Epithelial cell of prostate (primary cell): ENCODE results near the gene SMIM5.
A peak's percentile ranks its signal among the peaks of the same experiment; 100 is the strongest.

Experiments
- DNase-seq: peaks from one replicate; pipeline ENCODE4 v3.0.0-alpha.2; 2011; ENCODE audit warnings: low read depth, low spot score
- H3K27ac ChIP-seq: fragments of 450-650 bp; 2 replicates; pipeline ENCODE4 v1.5.1; 2017; ENCODE audit warnings: mild to moderate bottlenecking

Gene SMIM5

GRCh38 chr17:75601057-75601987 lies 31.9 kb upstream of the SMIM5 start:
- no peak overlapping the region for H3K27ac ChIP-seq
- DNase-seq = no peak

DNA sequence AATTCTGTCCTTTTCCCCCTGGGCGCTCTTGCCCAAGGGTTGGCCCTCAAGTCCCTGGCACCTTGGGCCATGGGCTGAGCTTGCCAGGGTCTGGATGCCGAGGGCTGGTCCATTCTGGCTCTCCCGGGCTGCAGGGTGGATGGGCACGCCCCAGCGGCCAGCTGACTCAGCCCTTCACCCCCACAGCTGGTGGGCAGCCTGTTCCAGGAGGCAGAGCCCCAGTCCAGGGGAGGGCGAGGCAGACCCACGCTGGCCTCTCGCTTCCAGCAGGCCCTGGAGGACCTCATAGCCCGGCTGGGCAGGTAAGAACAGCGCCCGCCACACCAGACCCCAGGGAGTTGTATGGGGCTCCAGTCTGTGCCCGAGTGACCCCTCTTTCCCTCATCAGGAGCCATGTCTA lies 30.6 kb upstream of the SMIM5 start:
- DNase-seq = no peak

DNA sequence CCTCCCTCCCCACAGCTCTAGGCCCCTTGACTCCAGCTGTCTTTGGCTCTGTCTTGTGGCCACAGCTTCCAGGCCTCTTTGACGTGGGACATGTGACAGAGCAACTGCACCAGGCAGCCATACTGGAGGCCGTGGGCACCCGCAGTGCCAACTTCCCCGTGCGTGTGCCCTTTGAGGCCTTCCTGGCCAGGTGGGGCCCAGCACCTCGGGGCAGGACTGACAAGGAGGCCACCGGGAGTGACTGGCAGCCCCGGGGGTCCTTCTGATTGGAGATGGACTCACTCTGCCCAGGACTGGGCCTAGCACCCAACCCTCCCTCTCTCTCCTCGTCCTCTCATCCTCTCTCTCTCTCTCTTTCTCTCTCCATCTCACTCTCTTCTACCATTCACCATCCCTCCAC lies 30.1 kb upstream of the SMIM5 start:
- DNase-seq = no peak
- H3K27ac ChIP-seq = no peak overlapping the region

More for the DNA sequence above, 30.6 kb upstream of the SMIM5 start:
- no peak overlapping the region for H3K27ac ChIP-seq

DNA sequence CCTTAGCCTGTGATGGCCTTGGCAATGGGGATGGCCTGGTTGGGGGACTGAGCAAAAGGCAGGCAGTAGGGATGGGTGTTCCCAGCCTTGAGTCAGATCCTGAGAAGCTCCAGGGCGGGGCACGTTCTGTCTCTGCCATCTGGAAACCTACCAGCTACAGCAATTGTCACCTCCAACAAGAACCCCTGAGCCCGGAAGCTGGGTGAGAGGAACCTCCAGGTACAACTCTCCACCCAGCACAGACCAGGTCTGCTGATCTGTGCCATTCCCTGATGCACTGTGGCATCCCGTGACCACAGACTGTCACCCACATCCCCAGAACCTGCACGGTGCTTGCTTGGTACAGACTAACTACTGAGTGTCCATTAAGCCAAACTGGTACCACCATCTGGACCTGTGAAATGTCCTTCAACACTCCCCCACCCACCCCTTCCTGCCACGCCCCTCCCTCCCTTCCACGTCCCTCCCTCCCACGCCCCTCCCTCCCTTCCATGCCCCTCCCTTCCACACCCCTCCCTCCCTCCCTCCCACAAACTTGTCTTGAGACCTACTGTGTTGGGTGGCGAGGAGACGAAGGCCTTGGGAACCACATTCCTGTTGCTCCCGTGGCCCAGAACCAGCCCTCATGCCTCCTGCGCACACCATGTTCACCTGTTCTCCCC lies 29.1 kb upstream of the SMIM5 start:
- H3K27ac ChIP-seq = peak overlapping the region; percentile 20
- DNase-seq = no peak

- no peak for DNase-seq
- H3K27ac ChIP-seq = no peak overlapping the region
Measured at GRCh38 chr17:75605790-75606189, 27.4 kb upstream of the SMIM5 start.

DNA sequence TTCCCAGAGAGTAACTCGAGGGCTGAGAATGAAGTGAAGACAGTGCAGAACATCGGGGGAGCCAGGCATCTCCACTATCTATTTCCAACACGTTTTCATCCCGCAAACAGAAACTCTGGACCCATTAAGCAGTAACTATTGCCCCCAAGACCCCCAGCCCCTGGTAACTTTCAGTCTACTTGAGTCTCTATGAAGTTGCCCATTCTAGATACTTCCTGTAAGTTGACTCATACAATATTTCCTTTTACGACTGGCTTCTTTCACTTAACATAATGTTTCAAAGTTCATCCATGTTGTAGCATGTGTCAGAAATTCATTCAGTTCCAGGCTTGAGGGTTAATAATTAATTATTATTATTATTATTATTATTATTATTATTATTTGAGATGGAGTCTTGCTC lies 26.1 kb upstream of the SMIM5 start:
- DNase-seq = no peak
- H3K27ac ChIP-seq = no peak overlapping the region

- no peak for DNase-seq
- H3K27ac ChIP-seq = no peak overlapping the region
Measured at GRCh38 chr17:75610103-75610984, 22.9 kb upstream of the SMIM5 start.

- H3K27ac ChIP-seq = no peak overlapping the region
Measured at GRCh38 chr17:75611851-75612429, 21.3 kb upstream of the SMIM5 start.

GRCh38 chr17:75612906-75613626 lies 20.2 kb upstream of the SMIM5 start:
- no peak for DNase-seq
- no peak overlapping the region for H3K27ac ChIP-seq

More at GRCh38 chr17:75611851-75612429, 21.3 kb upstream of the SMIM5 start:
- DNase-seq = no peak

GRCh38 chr17:75614006-75614405 lies 19.2 kb upstream of the SMIM5 start:
- no peak for DNase-seq
- no peak overlapping the region for H3K27ac ChIP-seq

DNA sequence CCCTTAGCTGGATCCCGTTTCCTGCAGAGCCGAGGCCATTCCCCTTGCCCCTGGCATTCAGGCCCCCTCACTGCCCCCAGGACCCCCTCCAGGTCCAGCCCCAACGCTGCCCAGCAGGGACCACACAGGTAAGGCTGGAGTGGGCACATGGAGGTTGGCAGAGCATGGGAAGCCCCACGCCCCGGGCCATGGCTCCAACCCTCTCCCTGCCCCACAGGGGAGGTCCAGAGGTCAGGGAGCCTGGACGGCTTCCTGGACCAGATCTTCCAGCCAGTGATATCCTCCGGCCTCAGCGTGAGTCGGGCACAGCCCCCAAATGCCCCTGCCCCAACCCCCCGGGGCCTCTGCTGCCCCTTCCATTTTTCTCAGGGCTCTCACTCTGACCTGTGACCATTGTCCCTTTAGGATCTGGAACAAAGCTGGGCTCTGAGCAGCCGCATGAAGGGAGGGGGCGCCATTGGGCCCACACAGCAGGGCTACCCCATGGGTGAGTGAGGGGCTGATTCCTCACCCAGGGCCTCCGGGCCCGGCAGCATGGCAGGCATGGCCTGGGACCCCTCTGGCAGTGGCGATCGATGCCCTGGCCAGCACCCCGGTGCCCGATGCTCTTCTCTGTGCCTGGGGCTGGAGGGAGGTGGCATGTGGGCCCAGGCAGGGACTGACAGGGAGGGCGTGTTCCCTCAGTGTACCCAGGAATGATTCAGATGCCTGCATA lies 18.5 kb upstream of the SMIM5 start:
- H3K27ac ChIP-seq = no peak overlapping the region
- no peak for DNase-seq

DNA sequence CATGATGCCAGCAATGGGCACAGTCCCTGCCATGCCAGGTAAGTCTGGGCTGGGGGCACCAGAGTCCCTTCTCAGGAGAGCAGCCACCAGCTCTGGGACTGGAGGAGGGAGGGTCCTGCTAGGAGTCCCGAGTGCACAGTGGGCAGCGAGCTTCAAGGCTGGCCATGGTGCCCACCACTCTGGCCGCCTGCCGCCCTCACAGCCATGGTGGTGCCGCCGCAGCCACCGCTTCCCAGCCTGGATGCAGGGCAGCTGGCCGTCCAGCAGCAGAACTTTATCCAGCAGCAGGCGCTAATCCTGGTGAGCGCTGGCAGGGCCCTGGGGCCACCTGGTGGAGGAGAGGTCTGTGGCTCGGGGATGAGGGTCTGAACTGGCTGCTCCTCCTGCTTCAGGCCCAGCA lies 17.9 kb upstream of the SMIM5 start:
- DNase-seq = no peak
- H3K27ac ChIP-seq = no peak overlapping the region

- no peak overlapping the region for H3K27ac ChIP-seq
- DNase-seq = no peak
Measured at GRCh38 chr17:75616521-75617122, 16.6 kb upstream of the SMIM5 start.

DNA sequence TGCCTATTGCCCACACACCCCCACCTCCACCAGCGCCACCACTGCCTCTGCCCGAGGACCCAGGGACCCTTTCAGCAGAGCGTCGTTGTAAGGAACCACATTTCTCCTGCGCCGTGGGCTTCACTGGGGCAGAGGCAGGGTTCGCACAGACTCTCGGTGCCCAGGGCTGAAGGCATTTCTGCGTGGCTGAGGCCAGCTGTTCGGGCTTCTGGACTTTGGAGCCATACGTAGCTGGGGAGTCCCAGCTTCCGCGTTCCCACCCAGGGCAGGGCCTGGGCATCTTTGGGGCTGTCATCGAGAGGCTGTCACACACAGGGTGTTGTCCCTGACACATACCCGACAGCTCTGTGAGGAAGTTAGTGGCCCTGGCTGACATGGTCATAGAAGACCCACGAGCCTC lies 16.0 kb upstream of the SMIM5 start:
- no peak for DNase-seq
- H3K27ac ChIP-seq = no peak overlapping the region

- H3K27ac ChIP-seq = no peak overlapping the region
- DNase-seq = no peak
Measured at GRCh38 chr17:75617675-75618074, 15.6 kb upstream of the SMIM5 start.

- no peak for DNase-seq
- H3K27ac ChIP-seq = no peak overlapping the region
Measured at GRCh38 chr17:75619506-75620431, 13.5 kb upstream of the SMIM5 start.

GRCh38 chr17:75621489-75621888 lies 11.7 kb upstream of the SMIM5 start:
- no peak overlapping the region for H3K27ac ChIP-seq
- DNase-seq = no peak

- DNase-seq = no peak
- H3K27ac ChIP-seq = no peak overlapping the region
Measured at GRCh38 chr17:75622076-75622475, 11.2 kb upstream of the SMIM5 start.
